GM12891 (cell line): ENCODE results near the gene SIRT2.

Source experiments
- DNase-seq: peaks from one replicate; pipeline ENCODE4 v3.0.0; 2011; ENCODE audit warnings: low spot score; ENCODE audit not compliant: insufficient read length
- FAIRE-seq: peaks from 2 replicates; lab custom pipeline; 2011; peaks lifted over from hg19 to GRCh38; lab: Jason Lieb, UNC
- PAX5 ChIP-seq: IDR thresholded peaks from 2 replicates; pipeline ENCODE4 v1.6.1; 2011; ENCODE audit warnings: low read length, moderate library complexity, mild to moderate bottlenecking; ENCODE audit not compliant: insufficient read depth, severe bottlenecking
- POLR2A ChIP-seq: IDR thresholded peaks from 2 replicates; pipeline ENCODE4 v1.6.1; 2011; ENCODE audit warnings: low read depth, low read length, control low read depth
- POLR2AphosphoS5 ChIP-seq: IDR thresholded peaks from 2 replicates; pipeline ENCODE4 v1.6.1; 2011; ENCODE audit warnings: low read depth, low read length, control low read depth
- POU2F2 ChIP-seq: IDR thresholded peaks from 2 replicates; pipeline ENCODE4 v1.6.1; 2011; ENCODE audit warnings: low read depth, mild to moderate bottlenecking, control low read depth, low read length, moderate library complexity
- SPI1 ChIP-seq: IDR thresholded peaks from 2 replicates; pipeline ENCODE4 v1.6.1; 2011; ENCODE audit warnings: low read depth, low read length, control low read depth
- TAF1 ChIP-seq: IDR thresholded peaks from 2 replicates; pipeline ENCODE4 v1.6.1; 2011; ENCODE audit warnings: low read depth, low read length, control low read depth

Gene SIRT2

GRCh38 chr19:38919837-38920601, 20.6 kb upstream of the SIRT2 start:
- TF ChIP-seq POU2F2 (no peak), POLR2A (no peak), POLR2AphosphoS5 (no peak), TAF1 (no peak), SPI1 (no peak), PAX5 (no peak)
- no peak for FAIRE-seq
- DNase-seq: no peak

DNA sequence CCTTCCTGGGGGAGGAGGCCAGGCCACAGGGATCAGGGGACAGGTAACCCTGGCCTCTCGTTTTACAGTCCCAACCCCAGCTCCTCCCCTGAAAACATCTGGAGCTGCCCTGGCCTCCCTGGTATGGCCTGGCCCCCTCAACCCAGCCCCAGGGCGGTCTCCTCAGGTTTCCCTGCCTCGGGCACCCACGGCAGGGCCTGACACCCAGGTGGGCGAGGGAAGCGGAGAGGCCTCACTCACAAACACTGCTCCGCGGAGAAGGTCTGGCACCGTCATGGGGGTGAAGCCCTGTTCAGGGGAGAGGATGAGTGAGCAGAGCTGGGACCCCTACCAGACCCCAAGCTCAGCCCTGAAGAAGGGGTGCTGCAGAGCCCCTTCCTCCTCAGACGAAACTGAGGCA, 19.1 kb upstream of the SIRT2 start:
- no peak for TF ChIP-seq PAX5
- TF ChIP-seq POLR2AphosphoS5: no peak
- no peak for FAIRE-seq

GRCh38 chr19:38917921-38918491, 18.6 kb upstream of the SIRT2 start:
- TF ChIP-seq SPI1 (no peak), POLR2A (no peak), TAF1 (no peak), POU2F2 (no peak), PAX5 (no peak), POLR2AphosphoS5 (no peak)
- DNase-seq (no peak), FAIRE-seq (no peak)

More for the DNA sequence above, 19.1 kb upstream of the SIRT2 start:
- DNase-seq: no peak

DNA sequence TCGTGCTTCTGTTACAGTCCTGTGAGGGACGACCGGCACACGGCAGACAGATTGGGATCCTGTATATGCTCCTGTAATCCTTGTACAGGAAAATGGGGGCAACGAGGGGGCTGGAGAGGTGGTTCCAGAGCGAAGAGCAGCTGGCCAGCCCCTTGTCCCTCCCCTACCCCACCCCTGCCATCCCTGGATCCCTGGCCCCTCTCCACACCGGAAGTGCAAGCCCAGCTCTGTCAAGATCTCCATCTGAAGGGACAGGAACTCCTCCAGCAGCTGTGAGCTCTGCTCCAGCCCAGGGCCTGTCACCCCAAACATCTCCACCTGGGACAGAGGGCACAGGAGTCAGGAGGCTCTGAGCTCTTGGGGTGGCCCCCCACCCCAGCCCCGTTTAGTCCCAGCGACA, 18.1 kb upstream of the SIRT2 start:
- TF ChIP-seq SPI1 (no peak), POLR2AphosphoS5 (no peak), PAX5 (no peak), TAF1 (no peak), POLR2A (no peak), POU2F2 (no peak)
- no peak for FAIRE-seq
- no peak for DNase-seq

- TF ChIP-seq POU2F2 (no peak), POLR2A (no peak), POLR2AphosphoS5 (no peak), PAX5 (no peak), TAF1 (no peak)
Observed at GRCh38 chr19:38915329-38916321, 16.2 kb upstream of the SIRT2 start.

DNA sequence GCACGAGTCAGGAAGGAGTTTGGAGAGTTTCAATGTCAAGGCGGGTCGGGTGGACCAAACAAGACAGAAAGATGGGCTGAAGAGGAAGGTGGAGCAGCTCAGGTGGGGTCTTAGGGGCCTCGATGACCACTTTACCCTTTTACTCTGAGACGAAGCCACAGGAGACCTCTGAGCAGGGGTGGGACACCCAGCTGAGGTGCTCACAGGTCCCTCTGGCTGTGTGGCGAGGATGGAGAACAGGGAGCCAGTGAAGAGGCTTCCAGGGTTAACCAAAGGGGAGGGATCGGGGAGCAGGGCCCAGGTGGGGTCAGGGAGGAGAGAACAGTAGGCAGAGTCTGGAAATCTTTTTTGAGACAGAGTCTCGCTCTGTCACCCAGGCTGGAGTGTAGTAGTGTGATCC, 14.5 kb upstream of the SIRT2 start:
- TF ChIP-seq POLR2AphosphoS5 (no peak), TAF1 (no peak), POLR2A (no peak), SPI1 (no peak), PAX5 (no peak), POU2F2 (no peak)
- no peak for FAIRE-seq
- no peak for DNase-seq

More at GRCh38 chr19:38915329-38916321, 16.2 kb upstream of the SIRT2 start:
- FAIRE-seq (no peak), DNase-seq (no peak)

GRCh38 chr19:38912600-38913514, 13.4 kb upstream of the SIRT2 start:
- DNase-seq: no peak
- TF ChIP-seq POU2F2: no peak
- TF ChIP-seq SPI1: peak; percentile 23; the same call in 1 of the 2 replicates
- FAIRE-seq: peak; percentile 76

DNA sequence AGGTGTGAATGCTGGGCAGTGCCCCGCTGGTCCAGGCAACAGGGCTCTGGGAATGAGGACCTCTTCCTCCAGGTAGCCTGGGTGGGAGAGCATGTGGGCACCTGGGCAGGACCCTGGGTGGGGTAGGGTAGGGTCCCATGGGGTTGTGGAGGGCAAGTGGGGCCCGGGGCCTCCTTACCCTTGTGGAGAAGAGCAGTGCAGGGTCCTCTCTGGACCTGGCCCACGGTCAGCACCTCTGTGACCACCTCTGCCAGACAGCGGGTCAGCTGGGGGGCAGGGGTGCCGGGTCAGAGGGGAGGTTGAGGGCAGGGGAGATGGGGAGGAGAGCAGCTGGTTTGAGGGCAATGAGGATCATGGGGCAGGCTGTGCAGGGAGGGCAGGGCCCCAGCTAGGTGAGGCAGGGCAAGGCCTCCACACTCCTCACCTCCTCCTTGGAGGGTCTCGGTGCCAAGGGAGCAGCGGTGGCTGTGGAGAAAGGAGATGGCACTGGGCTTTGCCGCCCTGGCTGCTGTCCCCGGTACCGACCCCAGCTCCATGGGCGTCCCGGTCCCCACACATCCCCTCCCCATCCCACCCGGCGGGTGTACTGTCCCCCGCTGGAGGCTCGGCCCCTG, 12.1 kb upstream of the SIRT2 start:
- no peak for TF ChIP-seq TAF1
- TF ChIP-seq POU2F2: no peak
- TF ChIP-seq PAX5: no peak
- no peak for TF ChIP-seq SPI1
- TF ChIP-seq POLR2AphosphoS5: no peak
- TF ChIP-seq POLR2A: no peak
- FAIRE-seq (no peak), DNase-seq (no peak)

DNA sequence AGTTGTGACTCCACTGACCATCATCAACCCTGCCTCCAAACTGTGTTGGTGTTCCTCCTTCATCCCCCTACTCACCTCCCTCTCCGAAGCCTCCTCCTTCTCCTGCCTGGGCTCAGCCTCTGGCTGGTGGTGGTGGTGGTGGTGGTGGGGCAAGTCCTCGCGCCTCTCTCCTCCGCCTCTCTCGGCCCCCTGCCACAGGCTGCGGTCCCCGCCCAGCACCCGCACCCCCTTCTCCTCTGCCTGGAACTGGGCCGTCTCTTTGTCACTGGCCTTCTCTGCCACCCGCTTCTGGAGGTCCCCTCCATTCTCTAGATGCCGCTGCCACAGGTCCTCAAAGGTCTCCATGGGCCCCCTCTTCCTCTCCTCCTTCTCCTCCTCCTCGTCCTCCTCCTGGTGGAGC, 11.1 kb upstream of the SIRT2 start:
- TF ChIP-seq SPI1 (no peak), POLR2A (no peak), TAF1 (no peak), POU2F2 (no peak), PAX5 (no peak), POLR2AphosphoS5 (no peak)
- no peak for FAIRE-seq
- DNase-seq: no peak
